H1 (cell line): ENCODE measurements around the gene STX8.

ENCODE experiments used
- EP300 ChIP-seq, 2 experiments: IDR thresholded peaks; 1 replicate in 1 of 2; 2 replicates in 1 of 2; pipeline ENCODE4 v1.6.1; 2011 to 2012; ENCODE audit warnings: low read depth in 2 of 2, low read length in 2 of 2, mild to moderate bottlenecking in 2 of 2, borderline replicate concordance in 1 of 2, inconsistent platforms in 1 of 2, moderate library complexity in 1 of 2
- HDAC2 ChIP-seq, 2 experiments: fragments of 300-600 bp in 1 of 2; sonication (generic) in 1 of 2; IDR thresholded peaks; 2 replicates each; pipeline ENCODE4 v1.6.1; 2011 to 2012; ENCODE audit warnings: low read depth in 2 of 2, low read length in 2 of 2, mild to moderate bottlenecking in 2 of 2, moderate library complexity in 2 of 2, borderline replicate concordance in 1 of 2, inconsistent platforms in 1 of 2
- POLR2A ChIP-seq, 2 experiments: IDR thresholded peaks; 1 replicate in 1 of 2; 2 replicates in 1 of 2; pipeline ENCODE4 v1.6.1; 2011; ENCODE audit warnings: low read depth in 2 of 2, low read length in 2 of 2, mild to moderate bottlenecking in 2 of 2; ENCODE audit errors: control extremely low read depth in 1 of 2
- SP2 ChIP-seq: IDR thresholded peaks from 2 replicates; pipeline ENCODE4 v1.6.1; 2012; ENCODE audit warnings: mild to moderate bottlenecking, low read length, inconsistent platforms
- TBP ChIP-seq: IDR thresholded peaks from 2 replicates; pipeline ENCODE4 v1.6.1; 2011; ENCODE audit warnings: low read depth, low read length, improper control_type of control experiment
- TF ChIP-seq, protein P1 (sequence below): IDR thresholded peaks from 2 replicates; pipeline ENCODE4 v1.6.1; 2012; ENCODE audit warnings: inconsistent platforms
- TF ChIP-seq, protein P2 (sequence below), 3 experiments: IDR thresholded peaks; 1 replicate in 2 of 3; 2 replicates in 1 of 3; pipeline versions ENCODE4 v1.5.1 to v1.6.1; 2011; ENCODE audit warnings: low read length in 3 of 3, mild to moderate bottlenecking in 3 of 3, inconsistent platforms in 2 of 3, low read depth in 1 of 3, moderate library complexity in 1 of 3; ENCODE audit not compliant: insufficient read depth in 1 of 3; ENCODE audit errors: control extremely low read depth in 1 of 3
- TF ChIP-seq, protein P3 (sequence below): IDR thresholded peaks from 2 replicates; pipeline ENCODE4 v1.6.1; 2011; ENCODE audit warnings: low read length, improper control_type of control experiment

DNA sequence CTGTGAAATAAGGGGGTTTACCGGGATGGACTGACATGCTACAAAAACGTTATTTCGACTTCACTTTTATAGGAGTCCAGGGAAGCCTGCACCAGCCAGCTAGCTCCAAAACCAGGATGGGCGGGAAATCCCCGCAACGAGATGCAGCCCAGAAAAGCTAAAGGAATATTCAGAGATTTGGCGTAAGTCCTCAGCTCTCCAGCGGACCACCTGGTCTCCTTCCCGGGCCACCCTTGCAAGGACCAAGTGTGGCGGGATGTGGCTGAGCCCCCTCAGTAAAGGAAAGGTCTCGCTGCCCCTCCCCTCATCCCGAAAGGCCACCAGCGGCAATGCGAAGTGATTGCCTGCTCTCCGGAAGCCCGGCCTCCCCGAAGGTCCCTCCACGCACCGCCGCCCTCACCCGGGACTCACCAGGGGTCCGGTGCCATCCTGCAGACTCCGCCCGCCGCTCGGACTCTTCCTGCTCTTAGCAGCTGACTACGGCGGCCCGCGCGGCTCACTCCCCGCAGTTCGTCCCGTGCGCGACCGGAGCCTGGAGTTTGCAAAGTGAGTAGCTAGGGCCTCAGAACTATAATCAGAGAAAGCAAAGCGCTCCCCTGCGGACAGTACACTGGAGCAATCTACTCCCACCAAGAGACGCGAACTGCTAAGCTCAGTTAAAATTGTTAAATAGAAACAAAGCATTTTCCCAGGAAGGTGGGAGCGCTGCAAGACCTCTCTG lies at the start of gene STX8:
- TF ChIP-seq POLR2A (IDR thresholded peaks at IDR 0.05; ENCODE audit: control extremely low read depth in 1 of 2, low read depth in 2 of 2, low read length in 2 of 2) (no peak), EP300 (IDR thresholded peaks at IDR 0.05; ENCODE audit: borderline replicate concordance in 1 of 2, low read depth in 2 of 2, low read length in 2 of 2) (no peak), HDAC2 (IDR thresholded peaks at IDR 0.05; ENCODE audit: borderline replicate concordance in 1 of 2, low read depth in 2 of 2, low read length in 2 of 2) (0 out of 4 replicates have a peak, but pooled peaks of 1 of the 2 experiments have one; percentile 50), SP2 (no peak), TBP (no peak)
- TF ChIP-seq, protein P1, sequence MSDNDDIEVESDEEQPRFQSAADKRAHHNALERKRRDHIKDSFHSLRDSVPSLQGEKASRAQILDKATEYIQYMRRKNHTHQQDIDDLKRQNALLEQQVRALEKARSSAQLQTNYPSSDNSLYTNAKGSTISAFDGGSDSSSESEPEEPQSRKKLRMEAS: peak; percentile 48
- TF ChIP-seq, protein P2, sequence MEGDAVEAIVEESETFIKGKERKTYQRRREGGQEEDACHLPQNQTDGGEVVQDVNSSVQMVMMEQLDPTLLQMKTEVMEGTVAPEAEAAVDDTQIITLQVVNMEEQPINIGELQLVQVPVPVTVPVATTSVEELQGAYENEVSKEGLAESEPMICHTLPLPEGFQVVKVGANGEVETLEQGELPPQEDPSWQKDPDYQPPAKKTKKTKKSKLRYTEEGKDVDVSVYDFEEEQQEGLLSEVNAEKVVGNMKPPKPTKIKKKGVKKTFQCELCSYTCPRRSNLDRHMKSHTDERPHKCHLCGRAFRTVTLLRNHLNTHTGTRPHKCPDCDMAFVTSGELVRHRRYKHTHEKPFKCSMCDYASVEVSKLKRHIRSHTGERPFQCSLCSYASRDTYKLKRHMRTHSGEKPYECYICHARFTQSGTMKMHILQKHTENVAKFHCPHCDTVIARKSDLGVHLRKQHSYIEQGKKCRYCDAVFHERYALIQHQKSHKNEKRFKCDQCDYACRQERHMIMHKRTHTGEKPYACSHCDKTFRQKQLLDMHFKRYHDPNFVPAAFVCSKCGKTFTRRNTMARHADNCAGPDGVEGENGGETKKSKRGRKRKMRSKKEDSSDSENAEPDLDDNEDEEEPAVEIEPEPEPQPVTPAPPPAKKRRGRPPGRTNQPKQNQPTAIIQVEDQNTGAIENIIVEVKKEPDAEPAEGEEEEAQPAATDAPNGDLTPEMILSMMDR (IDR thresholded peaks at IDR 0.05; ENCODE audit: control extremely low read depth in 1 of 3, insufficient read depth in 1 of 3, low read depth in 1 of 3, low read length in 3 of 3): no peak
- TF ChIP-seq, protein P3, sequence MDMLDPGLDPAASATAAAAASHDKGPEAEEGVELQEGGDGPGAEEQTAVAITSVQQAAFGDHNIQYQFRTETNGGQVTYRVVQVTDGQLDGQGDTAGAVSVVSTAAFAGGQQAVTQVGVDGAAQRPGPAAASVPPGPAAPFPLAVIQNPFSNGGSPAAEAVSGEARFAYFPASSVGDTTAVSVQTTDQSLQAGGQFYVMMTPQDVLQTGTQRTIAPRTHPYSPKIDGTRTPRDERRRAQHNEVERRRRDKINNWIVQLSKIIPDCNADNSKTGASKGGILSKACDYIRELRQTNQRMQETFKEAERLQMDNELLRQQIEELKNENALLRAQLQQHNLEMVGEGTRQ: no peak
